Upper lobe of right lung (tissue), 1 donor: Measurements from ENCODE around the gene NT5C1B. TPM values are rescaled to one million over a fixed set of nuclear protein-coding genes. Genes with fewer than 3 reads are reported as not detected.
A peak's percentile ranks its signal among the peaks of the same experiment; 100 is the strongest.

Source experiments
- ATAC-seq: fragments of 200-7000 bp; cut with Tn5 transposase; one replicate; pipeline ENCODE4 v1.9.1; 2020; ENCODE audit warnings: mild to moderate bottlenecking, moderate library complexity
- DNase-seq: peaks from one replicate; pipeline ENCODE4 v3.0.0-alpha.2; 2020
- H3K27ac ChIP-seq: fragments of 200-600 bp; one replicate; pipeline ENCODE4 v1.8.0; 2022
- H3K27me3 ChIP-seq: fragments of 200-600 bp; one replicate; pipeline ENCODE4 v1.8.0; 2022; ENCODE audit warnings: mild to moderate bottlenecking
- H3K36me3 ChIP-seq: fragments of 200-600 bp; one replicate; pipeline ENCODE4 v1.8.0; 2022
- H3K4me1 ChIP-seq: fragments of 200-600 bp; one replicate; pipeline ENCODE4 v1.8.0; 2022
- H3K4me3 ChIP-seq: fragments of 200-600 bp; one replicate; pipeline ENCODE4 v1.8.0; 2022; ENCODE audit warnings: mild to moderate bottlenecking
- H3K9me3 ChIP-seq: fragments of 200-600 bp; one replicate; pipeline ENCODE4 v1.8.0; 2022
- intact Hi-C: fragments of 100-400 bp; cut with DNase I; formaldehyde crosslinking; loops from one replicate; pipeline ENCODE4 v1.11.0; 2022
- total RNA-seq: library from RNA; stranded (reverse); fragmentation: NEBNext Ultra II Directional; extraction: Animal tissue kit (Norgen Biotek cat#: 25700); gene quantifications from one replicate; pipeline ENCODE4 v1.2.1, GENCODE V29; 2021
- TF ChIP-seq, protein P1 (sequence below): fragments of 200-600 bp; IDR thresholded peaks from one replicate; pipeline ENCODE4 v1.8.0; 2022; ENCODE audit warnings: antibody characterized with exemption
- donor health status: DM: no; HTN: yes; CAD: no; lungs with severe emphysema.

NT5C1B gene
- total RNA-seq, 1 donor from 2014 or later = not detected

DNA sequence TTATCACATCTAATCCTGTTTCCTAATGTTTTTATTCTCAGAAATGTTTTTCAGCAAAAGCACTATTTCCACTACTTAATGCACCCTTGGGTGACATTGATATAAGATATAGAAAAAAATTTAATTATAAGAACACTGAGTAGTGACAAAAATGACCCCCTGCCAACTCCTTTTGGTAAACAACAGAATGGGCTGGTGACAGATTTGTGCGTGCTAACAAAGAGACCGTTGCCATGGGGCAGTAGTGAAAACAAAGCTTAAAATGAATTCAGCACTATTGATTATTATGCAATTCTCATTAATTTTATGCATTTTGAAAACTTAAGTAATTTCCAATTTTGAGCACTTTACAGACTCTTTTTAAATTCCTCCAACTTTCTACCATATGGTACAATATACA lies 62.0 kb downstream of the NT5C1B start:
- no peak for DNase-seq
- ATAC-seq = no peak
- Histone ChIP-seq H3K27ac (no peak overlapping the region), H3K4me1 (no peaks in the 10 kb centered on the region), H3K27me3 (no peaks in the 10 kb centered on the region), H3K9me3 (no peaks in the 10 kb centered on the region), H3K36me3 (no peaks in the 10 kb centered on the region), H3K4me3 (no peak overlapping the region)
- intact Hi-C loops = no loop called here
- TF ChIP-seq, protein P1, sequence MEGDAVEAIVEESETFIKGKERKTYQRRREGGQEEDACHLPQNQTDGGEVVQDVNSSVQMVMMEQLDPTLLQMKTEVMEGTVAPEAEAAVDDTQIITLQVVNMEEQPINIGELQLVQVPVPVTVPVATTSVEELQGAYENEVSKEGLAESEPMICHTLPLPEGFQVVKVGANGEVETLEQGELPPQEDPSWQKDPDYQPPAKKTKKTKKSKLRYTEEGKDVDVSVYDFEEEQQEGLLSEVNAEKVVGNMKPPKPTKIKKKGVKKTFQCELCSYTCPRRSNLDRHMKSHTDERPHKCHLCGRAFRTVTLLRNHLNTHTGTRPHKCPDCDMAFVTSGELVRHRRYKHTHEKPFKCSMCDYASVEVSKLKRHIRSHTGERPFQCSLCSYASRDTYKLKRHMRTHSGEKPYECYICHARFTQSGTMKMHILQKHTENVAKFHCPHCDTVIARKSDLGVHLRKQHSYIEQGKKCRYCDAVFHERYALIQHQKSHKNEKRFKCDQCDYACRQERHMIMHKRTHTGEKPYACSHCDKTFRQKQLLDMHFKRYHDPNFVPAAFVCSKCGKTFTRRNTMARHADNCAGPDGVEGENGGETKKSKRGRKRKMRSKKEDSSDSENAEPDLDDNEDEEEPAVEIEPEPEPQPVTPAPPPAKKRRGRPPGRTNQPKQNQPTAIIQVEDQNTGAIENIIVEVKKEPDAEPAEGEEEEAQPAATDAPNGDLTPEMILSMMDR = no peak

DNA sequence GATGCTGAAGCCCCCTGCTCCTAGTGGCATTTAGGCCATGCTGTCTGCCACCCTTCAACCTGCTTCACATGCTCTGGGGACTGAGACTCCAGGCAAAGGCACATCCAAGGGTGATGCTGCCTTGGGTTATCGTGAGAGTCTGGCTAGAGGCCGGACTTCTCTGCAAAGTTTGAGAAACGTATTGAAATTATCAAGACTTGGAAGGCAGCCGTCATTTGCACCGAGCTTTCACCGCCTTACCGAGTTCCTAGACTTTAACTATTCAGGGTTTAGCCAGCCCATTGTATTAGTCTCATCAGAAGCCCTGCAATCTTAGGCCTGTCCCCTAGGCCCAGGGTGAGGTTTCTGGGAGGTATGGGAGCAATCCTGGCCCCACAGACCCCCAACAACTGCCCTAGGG lies 62.9 kb downstream of the NT5C1B start:
- intact Hi-C loops = no loop called here
- DNase-seq (no peak), ATAC-seq (no peak)
- Histone ChIP-seq H3K27ac (no peak overlapping the region), H3K9me3 (no peaks in the 10 kb centered on the region), H3K4me1 (no peaks in the 10 kb centered on the region), H3K36me3 (no peaks in the 10 kb centered on the region), H3K4me3 (no peak overlapping the region), H3K27me3 (no peaks in the 10 kb centered on the region)
- TF ChIP-seq, protein P1 = no peak

DNA sequence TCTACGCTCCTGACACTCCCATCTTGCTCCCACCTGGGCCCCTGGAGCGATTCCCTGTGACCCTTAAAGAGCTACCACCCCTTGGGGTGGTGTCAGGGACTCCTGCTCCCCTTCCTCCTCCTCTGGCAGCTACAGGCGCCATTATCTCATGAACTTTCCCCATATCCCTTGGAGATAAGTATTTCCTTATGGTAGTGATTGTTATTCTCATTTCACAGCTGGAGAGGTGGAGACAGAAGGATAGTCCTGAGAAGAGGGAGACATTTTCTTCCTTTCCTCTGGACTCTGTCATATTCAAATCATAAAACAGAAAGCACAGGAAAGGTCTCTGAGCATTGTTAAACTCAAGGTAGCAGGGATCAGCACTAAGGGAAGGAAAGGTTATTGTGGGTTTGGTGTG lies 63.5 kb downstream of the NT5C1B start:
- no peak for ATAC-seq
- Histone ChIP-seq H3K4me3 (no peak overlapping the region), H3K9me3 (no peaks in the 10 kb centered on the region), H3K4me1 (no peaks in the 10 kb centered on the region), H3K27ac (no peak overlapping the region), H3K27me3 (no peaks in the 10 kb centered on the region), H3K36me3 (no peaks in the 10 kb centered on the region)
- TF ChIP-seq, protein P1 = no peak
- intact Hi-C loops = no loop called here
- no peak for DNase-seq

DNA sequence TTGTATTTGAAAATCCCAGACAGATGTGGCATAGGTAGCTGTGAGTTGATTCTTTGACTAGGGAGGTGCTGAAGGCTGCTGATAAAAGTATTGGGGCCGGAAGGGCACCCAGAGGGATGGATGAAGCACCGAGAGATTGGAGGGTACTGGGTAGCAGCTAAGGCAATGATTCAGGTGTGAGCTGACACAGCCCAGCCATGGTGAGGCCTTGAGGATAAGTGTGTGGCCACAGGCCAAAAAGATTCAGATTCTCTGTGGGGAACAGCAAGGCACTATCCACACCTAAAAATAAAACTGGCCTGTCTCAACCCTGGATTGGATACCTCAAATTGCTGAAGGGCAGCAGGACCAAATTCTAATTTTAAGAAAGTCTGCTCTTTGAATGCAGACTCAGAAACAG lies 64.1 kb downstream of the NT5C1B start:
- no peaks in the 10 kb centered on the region for H3K36me3 ChIP-seq
- H3K4me3 ChIP-seq = no peak overlapping the region
- intact Hi-C loops = no loop called here
- ATAC-seq (no peak), DNase-seq (no peak)
- TF ChIP-seq, protein P1 = no peak
- no peaks in the 10 kb centered on the region for H3K4me1 ChIP-seq
- H3K27me3 ChIP-seq = no peaks in the 10 kb centered on the region
- H3K27ac ChIP-seq = no peak overlapping the region
- no peaks in the 10 kb centered on the region for H3K9me3 ChIP-seq

DNA sequence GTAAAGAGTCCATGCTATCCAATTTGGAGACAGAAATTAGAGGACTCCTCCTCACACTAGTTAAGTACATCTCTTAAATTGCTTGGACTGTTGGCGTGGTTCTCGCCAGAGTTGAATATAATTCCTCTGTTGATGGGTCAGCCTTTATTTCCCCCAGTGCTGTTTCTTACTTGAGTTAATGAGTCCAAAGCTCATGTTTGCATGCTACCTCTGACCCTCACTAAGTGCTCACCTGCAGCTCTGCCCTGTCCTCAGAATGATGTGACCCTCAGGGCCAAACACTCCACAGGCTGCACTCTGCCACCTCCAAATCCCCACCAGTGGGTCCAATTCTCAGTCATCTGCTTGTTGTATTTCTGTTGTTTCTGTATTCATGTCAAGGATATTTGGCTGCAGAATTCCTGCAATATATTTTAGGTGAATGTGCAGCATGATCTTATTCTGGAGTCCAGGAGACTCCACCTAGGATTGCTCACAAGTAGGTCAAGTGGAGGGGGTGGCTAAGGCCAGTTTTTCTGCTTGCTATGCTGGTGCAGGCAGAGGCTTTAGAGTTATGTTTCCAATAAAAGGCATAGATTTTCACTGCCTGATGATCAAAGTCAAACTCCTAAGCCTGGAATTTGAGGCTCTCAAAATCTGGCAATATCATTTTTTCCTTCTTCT lies 66.8 kb downstream of the NT5C1B start:
- H3K4me1 ChIP-seq = no peaks in the 10 kb centered on the region
- intact Hi-C loops = no loop called here
- no peak overlapping the region for H3K27ac ChIP-seq

More for the DNA sequence above, 66.8 kb downstream of the NT5C1B start:
- DNase-seq (no peak), ATAC-seq (peak; percentile 45)
- no peaks in the 10 kb centered on the region for H3K27me3 ChIP-seq
- no peak overlapping the region for H3K4me3 ChIP-seq
- no peaks in the 10 kb centered on the region for H3K36me3 ChIP-seq
- TF ChIP-seq, protein P1 = no peak
- H3K9me3 ChIP-seq = no peaks in the 10 kb centered on the region
